NCI-H2196 treated with DMSO at 0.1 percent for 48 hours (cell line): ENCODE measurements around the gene RECQL5.
"Not testable (repeated sequence)": the region's sequence is repeated elsewhere in the genome, so short reads cannot be mapped to it uniquely, and the experiment has no call there.

Source experiments
- DNase-seq: peaks from one replicate; lab custom pipeline; 2025; ENCODE audit not compliant: unreplicated experiment; lab: John Stamatoyannopoulos, UW

The RECQL5 gene

DNA sequence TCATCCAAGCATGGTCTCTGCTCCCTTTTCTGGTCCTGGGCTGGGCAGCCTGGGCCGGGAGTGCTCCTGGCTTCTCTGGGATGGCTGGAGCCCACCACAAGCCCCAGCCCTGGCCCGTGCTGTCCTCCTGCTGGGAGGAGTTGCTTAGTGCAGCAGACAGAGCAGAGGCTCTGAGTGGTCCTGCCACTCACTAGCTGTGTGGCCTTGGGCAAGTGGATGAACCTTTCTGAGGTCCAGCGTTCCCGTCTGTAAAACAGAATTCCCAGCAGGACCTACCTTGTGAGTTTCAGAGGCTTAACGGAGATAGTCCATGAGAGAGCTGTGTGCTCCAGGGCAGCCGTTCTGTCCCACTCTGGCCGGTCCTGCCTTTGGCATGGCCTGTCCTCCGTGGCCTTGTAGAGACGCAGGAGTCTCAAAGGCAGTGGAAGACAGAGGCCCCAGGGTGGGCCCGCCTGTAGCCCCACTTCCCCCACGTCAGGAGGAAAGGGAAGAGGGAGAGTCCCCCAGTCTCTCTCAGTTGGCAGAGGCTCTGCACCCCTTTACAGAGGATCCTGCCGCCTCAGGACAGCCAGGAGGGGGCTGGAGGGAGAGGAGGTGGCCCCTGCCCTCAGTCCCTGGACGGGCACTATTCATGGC lies 71.6 kb downstream of the RECQL5 start:
- DNase-seq, result no peak

DNA sequence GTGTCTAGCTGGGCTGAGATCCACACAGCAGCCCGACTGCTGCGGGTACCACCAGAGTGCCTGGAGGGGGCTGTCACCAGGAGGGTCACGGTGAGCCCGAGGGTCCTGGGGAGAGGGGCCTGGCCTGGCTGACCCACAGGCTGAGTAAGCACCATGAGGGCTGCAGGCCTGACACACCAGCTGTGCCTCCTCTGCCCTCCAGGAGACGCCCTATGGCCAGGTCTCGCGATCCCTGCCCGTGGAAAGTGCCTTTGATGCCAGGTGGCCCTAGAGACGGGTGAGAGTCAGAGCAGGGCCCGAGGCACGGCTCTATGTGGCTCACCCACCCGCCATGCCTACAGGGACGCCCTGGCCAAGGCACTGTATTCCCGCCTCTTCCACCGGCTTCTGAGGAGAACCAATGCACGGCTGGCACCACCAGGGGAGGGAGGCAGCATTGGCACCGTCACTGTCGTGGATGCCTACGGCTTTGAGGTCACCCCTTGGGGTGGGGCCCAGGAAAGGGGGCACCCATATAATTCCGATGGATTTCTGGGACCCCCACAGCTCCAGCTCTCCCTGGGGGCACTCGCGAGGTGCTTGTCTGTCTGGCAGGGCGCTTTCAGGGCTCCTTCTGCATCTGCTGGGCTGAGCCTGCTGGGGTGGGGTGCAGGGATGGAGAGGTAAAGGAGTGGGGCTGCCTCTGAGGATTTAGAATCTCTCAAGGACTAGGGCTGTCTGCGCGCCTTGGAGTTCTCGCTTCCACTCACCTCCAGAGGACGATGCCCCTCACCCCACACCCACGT lies 72.3 kb downstream of the RECQL5 start:
- DNase-seq, result no peak

DNA sequence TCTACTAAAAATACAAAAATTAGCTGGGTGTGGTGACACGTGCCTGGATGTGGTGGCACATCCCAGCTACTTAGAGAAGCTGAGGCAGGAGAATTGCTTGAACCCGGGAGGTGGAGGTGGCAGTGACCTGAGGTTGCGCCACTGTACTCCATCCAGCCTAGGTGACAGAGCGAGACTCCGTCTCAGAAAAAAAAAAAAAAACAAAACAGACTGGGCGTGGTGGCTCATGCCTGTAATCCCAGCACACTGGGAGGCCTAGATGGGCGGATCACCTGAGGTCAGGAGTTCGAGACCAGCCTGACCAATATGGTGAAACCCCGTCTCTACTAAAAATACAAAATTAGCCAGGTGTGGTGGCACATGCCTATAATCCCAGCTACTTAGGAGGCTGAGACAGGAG lies 73.5 kb downstream of the RECQL5 start:
- not testable (repeated sequence) for DNase-seq

DNA sequence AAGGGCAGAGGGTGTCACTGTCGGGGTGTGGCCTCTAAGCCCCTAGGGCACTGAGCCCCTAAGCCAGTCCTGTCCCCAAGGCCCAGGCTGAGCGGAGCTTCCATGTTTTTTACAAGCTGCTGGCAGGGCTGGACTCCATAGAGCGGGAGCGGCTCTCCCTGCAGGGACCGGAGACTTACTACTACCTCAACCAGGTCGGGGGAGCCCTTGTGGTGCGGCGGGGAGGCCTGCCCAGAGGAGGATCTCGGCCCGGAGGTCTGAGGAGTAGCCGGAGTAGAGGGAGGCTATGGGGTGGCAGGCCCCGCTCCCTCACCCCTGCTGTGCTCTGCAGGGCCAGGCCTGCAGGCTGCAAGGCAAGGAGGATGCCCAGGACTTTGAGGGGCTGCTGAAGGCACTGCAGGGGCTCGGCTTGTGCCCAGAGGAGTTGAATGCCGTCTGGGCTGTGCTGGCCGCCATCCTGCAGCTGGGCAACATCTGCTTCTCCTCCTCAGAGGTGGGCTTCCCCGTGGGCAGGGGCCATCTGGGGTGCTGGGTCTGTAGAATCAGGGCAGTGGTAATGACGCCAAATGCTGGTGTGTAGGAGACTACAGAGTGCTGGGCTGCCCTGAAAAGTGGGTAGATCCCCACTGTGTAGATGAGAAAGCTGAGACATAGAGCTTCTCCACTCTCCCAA lies 74.5 kb downstream of the RECQL5 start:
- no peak for DNase-seq

DNA sequence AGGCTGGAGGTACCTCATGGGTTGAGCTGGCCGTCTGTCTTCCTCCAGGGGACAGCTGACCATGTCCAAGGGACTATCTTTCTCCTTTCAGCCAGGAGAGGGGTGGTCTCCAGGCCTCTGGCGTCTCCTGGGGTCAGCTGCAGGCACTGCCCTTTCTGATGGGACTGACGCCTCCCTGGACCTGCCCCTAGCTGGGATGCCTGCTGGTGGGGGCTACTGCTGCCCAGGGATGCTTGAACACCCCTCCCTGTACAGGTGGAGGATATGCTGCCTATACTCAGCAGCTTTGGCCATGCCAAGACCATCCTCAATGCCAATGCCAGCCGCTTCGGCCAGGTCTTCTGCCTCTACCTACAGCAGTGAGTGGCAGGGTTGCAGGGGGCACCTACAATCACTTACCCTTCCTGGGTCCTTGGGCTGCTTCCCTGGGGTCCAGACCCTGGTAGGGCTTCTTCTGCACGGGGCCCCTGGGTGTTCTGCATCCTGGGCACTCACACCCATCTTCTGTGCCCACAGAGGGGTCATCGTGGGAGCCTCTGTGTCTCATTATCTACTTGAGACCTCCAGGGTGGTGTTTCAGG lies 75.1 kb downstream of the RECQL5 start:
- DNase-seq, result no peak

DNA sequence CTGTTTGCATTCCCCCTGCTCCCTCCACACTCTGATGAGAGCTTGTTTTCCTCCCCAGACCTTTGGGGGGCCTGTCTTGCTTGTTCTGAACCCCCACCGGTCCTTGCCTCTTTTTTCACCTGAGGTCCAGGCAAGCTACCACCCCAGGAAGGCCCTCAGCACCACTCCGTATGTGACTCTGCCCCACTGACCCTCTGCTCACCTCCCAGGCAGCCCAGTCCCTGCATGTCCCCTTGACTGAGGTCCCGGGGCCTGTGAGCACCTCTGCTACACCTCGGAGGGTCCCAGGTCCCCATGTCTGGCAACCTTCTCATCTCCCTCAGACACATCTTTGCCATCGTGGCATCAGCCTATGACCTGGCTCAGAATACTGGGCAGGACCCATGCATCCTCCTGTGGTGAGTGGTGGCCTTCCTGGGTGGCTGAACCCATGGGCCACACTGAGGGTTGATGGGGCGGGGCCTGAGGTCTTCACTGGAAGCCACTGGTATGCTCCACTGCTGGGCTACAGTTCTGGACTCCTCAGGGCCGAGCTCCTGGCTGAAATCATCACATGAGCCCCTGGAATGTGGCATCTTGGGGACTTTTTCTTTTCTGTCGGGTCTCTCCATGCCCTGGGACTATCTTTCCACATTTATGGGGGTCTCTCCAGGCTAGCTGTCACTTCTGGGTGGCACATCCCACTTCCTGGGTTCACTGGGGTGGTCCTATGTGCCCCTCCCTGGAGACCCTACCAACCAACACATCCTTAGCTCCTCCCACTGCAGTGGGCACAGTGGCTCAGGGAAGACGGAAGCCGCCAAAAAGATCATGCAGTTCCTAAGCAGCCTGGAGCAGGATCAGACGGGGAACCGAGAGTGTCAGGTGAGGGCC lies 75.9 kb downstream of the RECQL5 start:
- no peak for DNase-seq

DNA sequence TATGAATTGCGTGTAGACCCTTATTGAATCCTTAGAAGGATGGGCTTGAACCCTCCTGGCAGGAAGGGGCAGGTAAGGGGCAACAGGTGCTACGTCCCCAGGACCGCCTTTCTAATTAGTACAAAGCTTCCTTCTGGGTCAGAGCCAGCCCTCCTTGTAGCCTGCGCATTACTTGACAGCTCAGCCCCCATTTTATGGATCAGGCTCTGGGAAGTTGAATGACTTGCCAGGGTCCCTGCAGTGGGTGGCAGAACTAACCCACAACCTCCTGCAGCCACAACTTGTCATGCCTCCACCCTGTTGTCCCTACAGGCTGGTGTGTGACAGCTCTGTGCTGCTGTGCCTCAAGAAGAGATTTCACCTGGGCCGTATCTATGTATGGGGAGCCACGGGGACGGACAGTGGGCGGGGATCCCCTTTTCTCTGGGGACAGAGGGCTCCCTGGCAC lies 76.6 kb downstream of the RECQL5 start:
- no peak for DNase-seq

DNA sequence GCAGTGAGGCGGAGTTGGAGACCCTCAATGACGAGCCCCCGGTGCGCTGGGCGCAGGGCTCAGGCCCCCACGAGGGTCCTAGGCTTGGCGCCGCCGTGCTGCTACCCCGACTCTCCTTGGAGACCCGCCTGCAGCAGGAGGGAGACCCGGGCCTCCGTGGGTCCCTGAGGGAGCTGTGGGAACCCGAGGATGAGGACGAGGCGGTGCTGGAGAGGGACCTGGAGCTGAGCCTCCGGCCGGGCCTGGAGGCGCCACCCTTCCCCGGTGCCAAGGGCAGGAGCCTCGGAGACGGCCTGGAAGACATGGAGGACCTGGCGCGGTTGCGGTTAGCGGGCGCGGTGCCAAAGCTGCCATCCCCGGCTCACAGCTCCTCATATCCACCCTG lies 77.0 kb downstream of the RECQL5 start:
- DNase-seq, result no peak

DNA sequence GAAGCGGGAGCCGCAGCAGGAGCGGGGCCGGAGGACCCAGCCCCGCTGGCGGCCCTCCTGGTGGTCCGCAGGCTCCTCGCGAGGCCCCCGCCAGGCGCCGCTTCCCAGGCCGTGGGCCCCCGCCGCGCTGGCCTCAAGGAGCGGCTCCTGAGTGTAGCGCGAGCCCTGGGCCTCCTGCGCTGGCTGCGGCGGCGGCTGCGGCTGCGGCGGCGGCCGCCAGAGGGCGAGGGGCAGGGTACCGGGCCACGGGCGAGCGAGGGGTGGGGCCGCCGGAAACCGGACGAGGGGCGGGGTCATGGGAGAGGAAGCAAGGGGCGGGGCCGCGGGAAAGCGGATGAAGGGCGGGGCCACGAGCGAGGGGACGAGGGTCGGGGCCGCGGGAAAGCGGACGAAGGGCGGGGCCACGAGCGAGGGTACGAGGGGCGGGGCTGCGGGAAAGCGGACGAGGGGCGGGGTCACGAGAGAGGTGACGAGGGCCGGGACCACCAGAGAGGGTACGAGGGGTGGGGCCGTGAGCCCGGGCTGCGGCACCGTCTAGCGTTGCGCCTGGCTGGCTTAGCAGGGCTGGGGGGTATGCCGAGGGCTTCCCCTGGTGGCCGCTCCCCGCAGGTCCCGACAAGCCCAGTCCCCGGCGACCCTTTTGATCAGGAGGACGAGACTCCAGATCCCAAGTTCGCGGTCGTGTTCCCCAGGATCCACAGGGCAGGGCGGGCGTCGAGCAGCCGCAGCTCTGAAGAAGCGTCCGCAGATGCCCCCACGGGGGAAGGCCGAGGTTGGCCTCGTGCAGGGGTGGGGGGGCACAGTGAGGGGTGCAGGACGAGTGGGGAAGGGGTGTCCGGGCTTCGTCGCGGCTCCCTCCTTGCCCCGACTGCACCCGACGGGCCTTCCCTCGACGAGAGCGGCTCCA lies 77.7 kb downstream of the RECQL5 start:
- DNase-seq, result peak; percentile 93

DNA sequence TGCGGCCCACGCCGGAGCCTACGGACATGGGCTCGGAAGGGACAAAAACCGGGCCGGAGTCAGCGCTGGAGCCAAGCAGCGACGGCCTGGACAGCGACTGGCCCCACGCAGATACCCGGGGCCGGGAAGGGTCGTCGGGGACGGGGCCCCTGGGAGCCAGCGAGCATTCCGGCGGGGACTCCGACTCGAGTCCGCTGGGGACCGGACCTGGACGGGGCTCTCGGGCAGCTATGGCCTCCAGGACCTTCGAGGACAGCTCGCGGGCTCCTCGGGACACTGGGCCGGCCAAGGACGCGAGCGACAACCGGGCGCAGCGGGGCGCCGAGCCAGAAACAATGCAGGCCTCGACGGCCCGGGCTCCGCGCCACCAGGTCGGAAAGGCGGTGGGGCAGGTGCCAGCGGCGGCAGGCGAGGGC lies 78.3 kb downstream of the RECQL5 start:
- DNase-seq, result no peak

DNA sequence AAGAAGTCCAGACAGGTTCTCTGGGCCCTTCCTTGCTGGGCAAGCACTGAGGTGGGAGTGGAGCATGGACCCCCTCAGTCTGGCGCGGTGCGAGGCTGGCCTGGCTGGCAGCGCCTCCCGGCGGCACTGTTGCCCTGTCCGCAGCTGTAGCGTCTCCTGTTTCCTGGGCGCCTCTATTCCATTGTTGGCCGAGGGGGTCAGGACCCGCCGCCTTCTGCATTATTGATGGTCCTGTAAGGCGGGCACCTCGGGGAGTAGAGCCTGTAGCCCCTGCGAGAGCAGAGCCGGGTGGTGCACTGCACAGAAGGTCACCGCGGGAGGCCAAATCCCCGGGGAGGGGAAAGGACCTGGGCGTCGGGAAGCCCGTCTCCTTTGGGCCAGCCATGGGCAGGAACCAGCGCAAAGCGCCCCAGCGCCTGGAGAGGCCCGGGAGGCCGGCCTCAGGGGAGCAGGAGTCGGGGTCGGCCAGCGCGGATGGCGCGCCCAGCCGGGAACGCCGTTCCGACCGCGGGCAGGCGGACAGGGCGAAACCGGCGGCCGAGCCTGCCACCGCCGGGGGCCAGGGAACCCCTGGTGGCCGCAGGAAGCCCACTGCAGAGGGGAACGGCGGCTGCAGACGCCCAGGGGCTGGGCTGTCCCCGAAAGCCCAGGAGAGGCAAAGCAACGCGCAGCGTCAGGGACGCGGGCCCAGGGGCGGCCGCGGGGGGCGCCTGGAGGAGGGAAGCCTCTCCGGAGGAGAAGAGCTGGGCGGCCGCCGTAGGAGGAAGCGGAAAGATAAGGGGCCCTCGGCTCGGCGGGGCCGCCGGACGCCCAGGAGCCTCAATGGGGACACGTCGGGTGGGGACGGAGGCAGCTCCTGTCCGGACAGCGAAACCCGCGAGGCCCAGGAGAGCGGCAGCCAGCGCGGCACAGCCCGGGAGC lies 79.0 kb downstream of the RECQL5 start, which contains the start of gene MYO15B:
MYO15B (plus strand) TSS at position 126 of the 921 bp plus-strand sequence; CDS start at position 384, 258 bp downstream.
- DNase-seq, result peak; percentile 19

DNA sequence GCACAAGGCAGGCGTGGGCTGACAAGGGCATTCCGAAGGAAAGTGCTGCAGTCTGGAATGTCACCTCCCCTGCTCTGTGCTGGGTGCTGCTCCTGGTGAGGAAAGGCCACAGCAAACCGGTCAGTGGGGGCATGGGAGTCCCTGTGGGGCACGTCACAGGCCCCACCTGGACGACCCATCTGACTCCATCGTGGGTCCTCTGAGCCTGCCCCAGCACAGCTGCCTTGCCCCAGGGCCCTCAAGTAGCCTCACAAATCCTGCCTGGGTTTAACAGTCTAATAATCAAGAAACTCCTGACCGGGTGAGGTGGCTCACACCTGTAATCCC lies 82.1 kb downstream of the RECQL5 start:
- no peak for DNase-seq

DNA sequence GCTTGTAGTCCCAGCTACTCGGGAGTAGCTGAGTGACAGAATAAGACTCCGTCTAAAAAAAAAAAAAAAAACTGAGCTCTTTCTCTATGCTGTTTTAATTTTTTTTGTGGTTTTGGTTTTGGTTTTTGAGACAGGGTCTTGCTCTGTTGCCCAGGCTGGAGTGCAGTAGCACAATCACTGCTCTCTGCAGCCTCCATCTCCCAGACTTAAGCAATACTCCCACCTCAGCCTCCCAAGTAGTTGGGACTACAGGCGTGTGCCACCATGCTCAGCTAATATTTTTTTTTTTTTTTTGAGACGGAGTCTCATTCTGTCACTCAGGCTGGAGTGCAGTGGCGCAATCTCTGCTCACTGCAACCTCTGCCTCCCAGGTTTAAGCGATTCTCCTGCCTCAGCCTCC lies 83.8 kb downstream of the RECQL5 start:
- not testable (repeated sequence) for DNase-seq

DNA sequence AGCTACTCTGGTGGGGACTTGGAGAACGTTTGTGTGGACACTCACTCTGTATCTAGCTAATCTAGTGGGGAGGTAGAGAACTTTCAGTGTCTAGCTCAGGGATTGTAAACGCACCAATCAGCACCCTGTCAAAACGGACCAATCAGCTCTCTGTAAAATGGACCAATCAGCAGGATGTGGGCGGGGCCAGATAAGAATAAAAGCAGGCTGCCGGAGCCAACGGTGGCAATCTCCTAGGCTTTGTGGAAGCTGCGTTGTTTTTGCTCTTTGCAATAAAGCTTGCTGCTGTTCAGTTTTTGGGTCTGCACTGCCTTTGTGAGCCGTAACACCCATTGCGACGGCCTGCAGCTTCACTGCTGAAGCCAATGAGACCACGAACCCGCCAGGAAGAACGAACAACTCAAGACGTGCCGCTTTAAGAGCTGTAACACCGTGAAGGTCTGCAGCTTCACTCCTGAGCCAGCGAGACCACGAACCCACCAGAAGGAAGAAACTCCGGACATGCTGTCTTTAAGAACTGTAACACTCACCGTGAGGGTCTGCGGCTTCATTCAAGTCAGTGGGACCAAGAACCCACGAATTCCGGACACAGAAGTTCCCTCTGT lies 85.7 kb downstream of the RECQL5 start:
- DNase-seq, result not testable (repeated sequence)
